IMR-90 (cell line): Measurements from ENCODE around the gene TERB1.

Experiments used
- BHLHE40 ChIP-seq: fragments of 150-350 bp; IDR thresholded peaks from 2 replicates; pipeline ENCODE4 v1.6.1; 2016; ENCODE audit warnings: mild to moderate bottlenecking, low read depth, low read length
- CEBPB ChIP-seq: IDR thresholded peaks from 2 replicates; pipeline ENCODE4 v1.6.1; 2012; ENCODE audit warnings: low read depth, low read length, improper control_type of control experiment
- CHD1 ChIP-seq: IDR thresholded peaks from 2 replicates; pipeline ENCODE4 v1.6.1; 2012; ENCODE audit warnings: low read depth, low read length, improper control_type of control experiment
- FOS ChIP-seq: fragments of 150-350 bp; IDR thresholded peaks from 2 replicates; pipeline ENCODE4 v1.6.1; 2016; ENCODE audit warnings: low read depth, low read length
- MAZ ChIP-seq: IDR thresholded peaks from 2 replicates; pipeline ENCODE4 v1.6.1; 2012; ENCODE audit warnings: low read depth, mild to moderate bottlenecking, low read length, improper control_type of control experiment, moderate library complexity, borderline replicate concordance
- MXI1 ChIP-seq: IDR thresholded peaks from 2 replicates; pipeline ENCODE4 v1.6.1; 2012; ENCODE audit warnings: low read depth, mild to moderate bottlenecking, low read length, moderate library complexity, borderline replicate concordance
- POLR2A ChIP-seq: IDR thresholded peaks from 2 replicates; pipeline ENCODE4 v1.6.1; 2012; ENCODE audit warnings: mild to moderate bottlenecking, low read depth, low read length
- RAD21 ChIP-seq: IDR thresholded peaks from 2 replicates; pipeline ENCODE4 v1.6.1; 2012; ENCODE audit warnings: low read length, improper control_type of control experiment
- RCOR1 ChIP-seq: IDR thresholded peaks from 2 replicates; pipeline ENCODE4 v1.6.1; 2012; ENCODE audit warnings: mild to moderate bottlenecking, low read length, improper control_type of control experiment; ENCODE audit not compliant: insufficient replicate concordance
- RFX5 ChIP-seq: IDR thresholded peaks from 2 replicates; pipeline ENCODE4 v1.8.0; 2012; ENCODE audit warnings: low read depth, mild to moderate bottlenecking, low read length, moderate library complexity
- SMC3 ChIP-seq: fragments of 150-350 bp; IDR thresholded peaks from 2 replicates; pipeline ENCODE4 v1.6.1; 2016; ENCODE audit warnings: low read depth, mild to moderate bottlenecking, antibody characterized with exemption, low read length, moderate library complexity
- TF ChIP-seq, protein P1 (sequence below): conservative IDR thresholded peaks from 2 replicates; pipeline ENCODE4 v1.5.1; 2012; ENCODE audit warnings: mild to moderate bottlenecking, low read depth, low read length, improper control_type of control experiment
- TF ChIP-seq, protein P2 (sequence below): fragments of 150-350 bp; IDR thresholded peaks from 2 replicates; pipeline ENCODE4 v1.6.1; 2016; ENCODE audit warnings: low read depth, mild to moderate bottlenecking, low read length, moderate library complexity, borderline replicate concordance
- TF ChIP-seq, protein P3 (sequence below): fragments of 150-350 bp; IDR thresholded peaks from 2 replicates; pipeline ENCODE4 v1.6.1; 2017; ENCODE audit warnings: mild to moderate bottlenecking, antibody characterized with exemption, low read length, low read depth

DNA sequence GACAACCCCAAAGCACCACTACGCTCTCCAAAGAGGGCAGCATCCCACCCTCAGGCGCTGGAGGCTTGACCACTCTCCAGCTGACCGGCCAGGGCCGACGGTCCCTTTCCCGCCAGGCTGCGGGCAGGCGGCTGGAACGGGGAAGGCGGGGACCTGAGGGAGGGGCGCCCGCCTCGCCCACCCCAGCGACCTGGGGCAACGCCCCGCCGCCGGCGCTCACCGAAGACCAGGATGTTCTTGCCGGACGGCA is 50.4 kb downstream of the TERB1 start:
- no peak for TF ChIP-seq POLR2A
- TF ChIP-seq RCOR1 = no peak
- TF ChIP-seq, protein P1, sequence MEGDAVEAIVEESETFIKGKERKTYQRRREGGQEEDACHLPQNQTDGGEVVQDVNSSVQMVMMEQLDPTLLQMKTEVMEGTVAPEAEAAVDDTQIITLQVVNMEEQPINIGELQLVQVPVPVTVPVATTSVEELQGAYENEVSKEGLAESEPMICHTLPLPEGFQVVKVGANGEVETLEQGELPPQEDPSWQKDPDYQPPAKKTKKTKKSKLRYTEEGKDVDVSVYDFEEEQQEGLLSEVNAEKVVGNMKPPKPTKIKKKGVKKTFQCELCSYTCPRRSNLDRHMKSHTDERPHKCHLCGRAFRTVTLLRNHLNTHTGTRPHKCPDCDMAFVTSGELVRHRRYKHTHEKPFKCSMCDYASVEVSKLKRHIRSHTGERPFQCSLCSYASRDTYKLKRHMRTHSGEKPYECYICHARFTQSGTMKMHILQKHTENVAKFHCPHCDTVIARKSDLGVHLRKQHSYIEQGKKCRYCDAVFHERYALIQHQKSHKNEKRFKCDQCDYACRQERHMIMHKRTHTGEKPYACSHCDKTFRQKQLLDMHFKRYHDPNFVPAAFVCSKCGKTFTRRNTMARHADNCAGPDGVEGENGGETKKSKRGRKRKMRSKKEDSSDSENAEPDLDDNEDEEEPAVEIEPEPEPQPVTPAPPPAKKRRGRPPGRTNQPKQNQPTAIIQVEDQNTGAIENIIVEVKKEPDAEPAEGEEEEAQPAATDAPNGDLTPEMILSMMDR = no peak
- TF ChIP-seq FOS = no peak
- no peak for TF ChIP-seq SMC3
- TF ChIP-seq CEBPB = no peak
- TF ChIP-seq, protein P2, sequence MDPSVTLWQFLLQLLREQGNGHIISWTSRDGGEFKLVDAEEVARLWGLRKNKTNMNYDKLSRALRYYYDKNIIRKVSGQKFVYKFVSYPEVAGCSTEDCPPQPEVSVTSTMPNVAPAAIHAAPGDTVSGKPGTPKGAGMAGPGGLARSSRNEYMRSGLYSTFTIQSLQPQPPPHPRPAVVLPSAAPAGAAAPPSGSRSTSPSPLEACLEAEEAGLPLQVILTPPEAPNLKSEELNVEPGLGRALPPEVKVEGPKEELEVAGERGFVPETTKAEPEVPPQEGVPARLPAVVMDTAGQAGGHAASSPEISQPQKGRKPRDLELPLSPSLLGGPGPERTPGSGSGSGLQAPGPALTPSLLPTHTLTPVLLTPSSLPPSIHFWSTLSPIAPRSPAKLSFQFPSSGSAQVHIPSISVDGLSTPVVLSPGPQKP = no peak
- TF ChIP-seq, protein P3, sequence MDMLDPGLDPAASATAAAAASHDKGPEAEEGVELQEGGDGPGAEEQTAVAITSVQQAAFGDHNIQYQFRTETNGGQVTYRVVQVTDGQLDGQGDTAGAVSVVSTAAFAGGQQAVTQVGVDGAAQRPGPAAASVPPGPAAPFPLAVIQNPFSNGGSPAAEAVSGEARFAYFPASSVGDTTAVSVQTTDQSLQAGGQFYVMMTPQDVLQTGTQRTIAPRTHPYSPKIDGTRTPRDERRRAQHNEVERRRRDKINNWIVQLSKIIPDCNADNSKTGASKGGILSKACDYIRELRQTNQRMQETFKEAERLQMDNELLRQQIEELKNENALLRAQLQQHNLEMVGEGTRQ = no peak
- TF ChIP-seq RFX5 = no peak
- TF ChIP-seq BHLHE40 = no peak
- no peak for TF ChIP-seq CHD1
- 0 out of 2 replicates have a peak, but pooled peaks have one; percentile 47 for TF ChIP-seq MXI1
- TF ChIP-seq RAD21 = no peak
- no peak for TF ChIP-seq MAZ
